ENCODE results near the gene MAGI1. TPM values are rescaled to one million over a fixed set of nuclear protein-coding genes. Genes with fewer than 3 reads are reported as not detected.
"Not testable (repeated sequence)": the region's sequence is repeated elsewhere in the genome, so short reads cannot be mapped to it uniquely, and the experiment has no call there.

The MAGI1 gene
- total RNA-seq, 1 donor, result 13.0 TPM

GRCh38 chr3:65723985-65724384, 314.7 kb downstream of the MAGI1 start:
- H3K4me3 ChIP-seq (ENCODE audit: low read depth, low read length), result no peak overlapping the region
- no peak for TF ChIP-seq CTCF (IDR thresholded peaks at IDR 0.05; ENCODE audit: insufficient read depth, low read length)
- no peak for DNase-seq (ENCODE audit: low read depth)

GRCh38 chr3:65723011-65723410, 315.7 kb downstream of the MAGI1 start:
- DNase-seq (ENCODE audit: low read depth), result no peak
- TF ChIP-seq CTCF (IDR thresholded peaks at IDR 0.05; ENCODE audit: insufficient read depth, low read length), result no peak
- H3K4me3 ChIP-seq (ENCODE audit: low read depth, low read length), result no peak overlapping the region

GRCh38 chr3:65720989-65721737, 317.6 kb downstream of the MAGI1 start:
- H3K4me3 ChIP-seq (ENCODE audit: low read depth, low read length), result no peak overlapping the region
- TF ChIP-seq CTCF (IDR thresholded peaks at IDR 0.05; ENCODE audit: insufficient read depth, low read length), result no peak
- no peak for DNase-seq (ENCODE audit: low read depth)

- not testable (repeated sequence) for H3K4me3 ChIP-seq (ENCODE audit: low read depth, low read length); DNase-seq (ENCODE audit: low read depth)
These were observed 319.1 kb downstream of the MAGI1 start for GRCh38 chr3:65719639-65720038.

- no peak for DNase-seq (ENCODE audit: low read depth)
- no peak for TF ChIP-seq CTCF (IDR thresholded peaks at IDR 0.05; ENCODE audit: insufficient read depth, low read length)
- H3K4me3 ChIP-seq (ENCODE audit: low read depth, low read length), result no peak overlapping the region
These were observed 320.9 kb downstream of the MAGI1 start for GRCh38 chr3:65717676-65718346.

GRCh38 chr3:65716071-65716751, 322.5 kb downstream of the MAGI1 start:
- no peak for DNase-seq (ENCODE audit: low read depth)
- TF ChIP-seq CTCF (IDR thresholded peaks at IDR 0.05; ENCODE audit: insufficient read depth, low read length), result no peak
- no peak overlapping the region for H3K4me3 ChIP-seq (ENCODE audit: low read depth, low read length)

- TF ChIP-seq CTCF (IDR thresholded peaks at IDR 0.05; ENCODE audit: insufficient read depth, low read length), result no peak
These were observed 324.6 kb downstream of the MAGI1 start for GRCh38 chr3:65714134-65714533.

More at GRCh38 chr3:65714134-65714533, 324.6 kb downstream of the MAGI1 start:
- DNase-seq (ENCODE audit: low read depth), result no peak
- no peak overlapping the region for H3K4me3 ChIP-seq (ENCODE audit: low read depth, low read length)
